ENCODE measurements around the gene MOB3B. TPM values are rescaled to one million over a fixed set of nuclear protein-coding genes. Genes with fewer than 3 reads are reported as not detected.

The MOB3B gene
- total and polyA plus RNA-seq, 2 of the 13 experiments (the other 11 are each of a cell fraction or from before 2014, with no cell fraction given): 0.03 to 0.09 TPM

DNA sequence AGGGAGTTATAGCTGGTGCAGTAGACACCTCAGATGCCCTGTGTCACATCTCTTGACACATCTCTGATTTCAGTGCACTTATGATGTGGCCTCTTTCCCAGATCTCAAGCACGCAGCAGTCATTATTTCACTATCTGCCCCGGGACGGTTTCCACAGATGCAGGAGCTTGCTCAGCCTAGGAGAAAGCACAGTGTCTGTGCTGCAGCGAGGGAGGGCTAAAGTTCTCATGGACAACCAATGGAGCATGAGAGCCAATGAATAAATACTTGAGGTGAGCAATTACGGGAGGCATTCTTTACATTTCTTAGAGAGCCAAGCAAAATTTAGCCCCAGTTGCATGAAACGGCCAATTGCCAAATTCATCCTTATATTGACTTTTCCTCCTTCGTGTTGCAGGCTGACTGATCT, 7.4 kb upstream of the MOB3B start (continued):
- TF ChIP-seq MLLT10 (CRISPR knock-in tag; IDR thresholded peaks at IDR 0.05): no peak
- no peak for TF ChIP-seq AKAP8 (CRISPR knock-in tag; IDR thresholded peaks at IDR 0.05)
- TF ChIP-seq CEBPB (IDR thresholded peaks at IDR 0.05; ENCODE audit: borderline replicate concordance, low read depth, low read length): peak; percentile 31; the same call in 1 of the 2 replicates
- peak; percentile 68 for TF ChIP-seq HHEX (CRISPR knock-in tag; IDR thresholded peaks at IDR 0.05)
- peak; percentile 23; the same call in 1 of the 2 replicates for TF ChIP-seq FOXA3 (CRISPR knock-in tag; IDR thresholded peaks at IDR 0.05)
- no peak for TF ChIP-seq ZNF124 (CRISPR knock-in tag; IDR thresholded peaks at IDR 0.05)
- TF ChIP-seq ZNF335 (CRISPR knock-in tag; IDR thresholded peaks at IDR 0.05): no peak
- 0 out of 2 replicates have a peak, but pooled peaks have one; percentile 17 for TF ChIP-seq ELF1 (CRISPR knock-in tag; IDR thresholded peaks at IDR 0.05)
- TF ChIP-seq PTBP1 (IDR thresholded peaks at IDR 0.05; ENCODE audit: low read depth, low read length, poor library complexity, severe bottlenecking): no peak
- TF ChIP-seq MEF2D (CRISPR knock-in tag; IDR thresholded peaks at IDR 0.05): 0 out of 2 replicates have a peak, but pooled peaks have one; percentile 19
- TF ChIP-seq GZF1 (CRISPR knock-in tag; IDR thresholded peaks at IDR 0.05): no peak
- TF ChIP-seq CCDC6 (CRISPR knock-in tag; IDR thresholded peaks at IDR 0.05): no peak
- TF ChIP-seq, protein P1, sequence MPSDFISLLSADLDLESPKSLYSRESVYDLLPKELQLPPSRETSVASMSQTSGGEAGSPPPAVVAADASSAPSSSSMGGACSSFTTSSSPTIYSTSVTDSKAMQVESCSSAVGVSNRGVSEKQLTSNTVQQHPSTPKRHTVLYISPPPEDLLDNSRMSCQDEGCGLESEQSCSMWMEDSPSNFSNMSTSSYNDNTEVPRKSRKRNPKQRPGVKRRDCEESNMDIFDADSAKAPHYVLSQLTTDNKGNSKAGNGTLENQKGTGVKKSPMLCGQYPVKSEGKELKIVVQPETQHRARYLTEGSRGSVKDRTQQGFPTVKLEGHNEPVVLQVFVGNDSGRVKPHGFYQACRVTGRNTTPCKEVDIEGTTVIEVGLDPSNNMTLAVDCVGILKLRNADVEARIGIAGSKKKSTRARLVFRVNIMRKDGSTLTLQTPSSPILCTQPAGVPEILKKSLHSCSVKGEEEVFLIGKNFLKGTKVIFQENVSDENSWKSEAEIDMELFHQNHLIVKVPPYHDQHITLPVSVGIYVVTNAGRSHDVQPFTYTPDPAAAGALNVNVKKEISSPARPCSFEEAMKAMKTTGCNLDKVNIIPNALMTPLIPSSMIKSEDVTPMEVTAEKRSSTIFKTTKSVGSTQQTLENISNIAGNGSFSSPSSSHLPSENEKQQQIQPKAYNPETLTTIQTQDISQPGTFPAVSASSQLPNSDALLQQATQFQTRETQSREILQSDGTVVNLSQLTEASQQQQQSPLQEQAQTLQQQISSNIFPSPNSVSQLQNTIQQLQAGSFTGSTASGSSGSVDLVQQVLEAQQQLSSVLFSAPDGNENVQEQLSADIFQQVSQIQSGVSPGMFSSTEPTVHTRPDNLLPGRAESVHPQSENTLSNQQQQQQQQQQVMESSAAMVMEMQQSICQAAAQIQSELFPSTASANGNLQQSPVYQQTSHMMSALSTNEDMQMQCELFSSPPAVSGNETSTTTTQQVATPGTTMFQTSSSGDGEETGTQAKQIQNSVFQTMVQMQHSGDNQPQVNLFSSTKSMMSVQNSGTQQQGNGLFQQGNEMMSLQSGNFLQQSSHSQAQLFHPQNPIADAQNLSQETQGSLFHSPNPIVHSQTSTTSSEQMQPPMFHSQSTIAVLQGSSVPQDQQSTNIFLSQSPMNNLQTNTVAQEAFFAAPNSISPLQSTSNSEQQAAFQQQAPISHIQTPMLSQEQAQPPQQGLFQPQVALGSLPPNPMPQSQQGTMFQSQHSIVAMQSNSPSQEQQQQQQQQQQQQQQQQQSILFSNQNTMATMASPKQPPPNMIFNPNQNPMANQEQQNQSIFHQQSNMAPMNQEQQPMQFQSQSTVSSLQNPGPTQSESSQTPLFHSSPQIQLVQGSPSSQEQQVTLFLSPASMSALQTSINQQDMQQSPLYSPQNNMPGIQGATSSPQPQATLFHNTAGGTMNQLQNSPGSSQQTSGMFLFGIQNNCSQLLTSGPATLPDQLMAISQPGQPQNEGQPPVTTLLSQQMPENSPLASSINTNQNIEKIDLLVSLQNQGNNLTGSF (CRISPR knock-in tag; IDR thresholded peaks at IDR 0.05): no peak
- TF ChIP-seq SALL2 (CRISPR knock-in tag; IDR thresholded peaks at IDR 0.05): no peak
- TF ChIP-seq RARA (CRISPR knock-in tag; IDR thresholded peaks at IDR 0.05): peak; percentile 59; the same call in 1 of the 2 replicates
- no peak for TF ChIP-seq CENPX (CRISPR knock-in tag; IDR thresholded peaks at IDR 0.05)
- TF ChIP-seq ZNF547 (CRISPR knock-in tag; IDR thresholded peaks at IDR 0.05): no peak
- no peak for TF ChIP-seq TCF7L2 (IDR thresholded peaks at IDR 0.05; ENCODE audit: low read depth, low read length)
- TF ChIP-seq ZNF652 (CRISPR knock-in tag; IDR thresholded peaks at IDR 0.05; ENCODE audit: borderline replicate concordance, low read depth): no peak
- no peak for TF ChIP-seq ESRRA (CRISPR knock-in tag; IDR thresholded peaks at IDR 0.05; ENCODE audit: low read depth)
- TF ChIP-seq, protein P2, sequence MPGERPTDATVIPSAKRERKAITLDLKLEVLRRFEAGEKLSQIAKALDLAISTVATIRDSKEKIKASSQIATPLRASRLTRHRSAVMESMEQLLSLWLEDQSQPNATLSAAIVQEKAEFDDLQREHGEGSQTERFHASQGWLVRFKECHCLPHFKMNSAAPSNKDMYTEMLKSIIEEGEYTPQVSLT (CRISPR knock-in tag; IDR thresholded peaks at IDR 0.05; ENCODE audit: borderline replicate concordance, low read depth): no peak
- TF ChIP-seq, protein P3, sequence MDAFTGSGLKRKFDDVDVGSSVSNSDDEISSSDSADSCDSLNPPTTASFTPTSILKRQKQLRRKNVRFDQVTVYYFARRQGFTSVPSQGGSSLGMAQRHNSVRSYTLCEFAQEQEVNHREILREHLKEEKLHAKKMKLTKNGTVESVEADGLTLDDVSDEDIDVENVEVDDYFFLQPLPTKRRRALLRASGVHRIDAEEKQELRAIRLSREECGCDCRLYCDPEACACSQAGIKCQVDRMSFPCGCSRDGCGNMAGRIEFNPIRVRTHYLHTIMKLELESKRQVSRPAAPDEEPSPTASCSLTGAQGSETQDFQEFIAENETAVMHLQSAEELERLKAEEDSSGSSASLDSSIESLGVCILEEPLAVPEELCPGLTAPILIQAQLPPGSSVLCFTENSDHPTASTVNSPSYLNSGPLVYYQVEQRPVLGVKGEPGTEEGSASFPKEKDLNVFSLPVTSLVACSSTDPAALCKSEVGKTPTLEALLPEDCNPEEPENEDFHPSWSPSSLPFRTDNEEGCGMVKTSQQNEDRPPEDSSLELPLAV (CRISPR knock-in tag; conservative IDR thresholded peaks at IDR 0.05; ENCODE audit: low read depth): no peak
- TF ChIP-seq TEAD2 (CRISPR knock-in tag; IDR thresholded peaks at IDR 0.05): no peak
- TF ChIP-seq, protein P4, sequence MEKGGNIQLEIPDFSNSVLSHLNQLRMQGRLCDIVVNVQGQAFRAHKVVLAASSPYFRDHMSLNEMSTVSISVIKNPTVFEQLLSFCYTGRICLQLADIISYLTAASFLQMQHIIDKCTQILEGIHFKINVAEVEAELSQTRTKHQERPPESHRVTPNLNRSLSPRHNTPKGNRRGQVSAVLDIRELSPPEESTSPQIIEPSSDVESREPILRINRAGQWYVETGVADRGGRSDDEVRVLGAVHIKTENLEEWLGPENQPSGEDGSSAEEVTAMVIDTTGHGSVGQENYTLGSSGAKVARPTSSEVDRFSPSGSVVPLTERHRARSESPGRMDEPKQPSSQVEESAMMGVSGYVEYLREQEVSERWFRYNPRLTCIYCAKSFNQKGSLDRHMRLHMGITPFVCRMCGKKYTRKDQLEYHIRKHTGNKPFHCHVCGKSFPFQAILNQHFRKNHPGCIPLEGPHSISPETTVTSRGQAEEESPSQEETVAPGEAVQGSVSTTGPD (CRISPR knock-in tag; IDR thresholded peaks at IDR 0.05): no peak
- no peak for TF ChIP-seq ATRX (CRISPR knock-in tag; IDR thresholded peaks at IDR 0.05; ENCODE audit: borderline replicate concordance)

Measured in HepG2 (cell line).